GM12864 (cell line): ENCODE results near the gene RBM6.

Experiments used
- DNase-seq: peaks from one replicate; pipeline ENCODE4 v3.0.0-alpha.2; 2011; ENCODE audit warnings: low read depth
- H3K4me3 ChIP-seq: 2 replicates; pipeline ENCODE4 v1.5.1; 2011; ENCODE audit warnings: mild to moderate bottlenecking, low read depth, low read length, control low read depth
- CTCF ChIP-seq: IDR thresholded peaks from 2 replicates; pipeline ENCODE4 v1.5.1; 2011; ENCODE audit warnings: low read depth, mild to moderate bottlenecking, moderate library complexity, low read length, control low read depth, inconsistent platforms; ENCODE audit errors: missing control alignments

RBM6 gene

GRCh38 chr3:49939858-49940666 is at the start of gene RBM6:
Gene RBM6, plus strand, starts transcription at chr3:49940150. Its CDS starts 22,492 bp downstream, at chr3:49962642.
- peak; percentile 97 for DNase-seq
- H3K4me3 ChIP-seq = peak within 1 kb of the TSS; percentile 60
- TF ChIP-seq CTCF = no peak

- no peak for TF ChIP-seq CTCF
- DNase-seq = no peak
These were observed 44.2 kb upstream of the RBM6 start for GRCh38 chr3:49895791-49896190.

GRCh38 chr3:49896345-49896744 is 43.6 kb upstream of the RBM6 start:
- no peak overlapping the region for H3K4me3 ChIP-seq
- no peak for TF ChIP-seq CTCF

More at GRCh38 chr3:49895791-49896190, 44.2 kb upstream of the RBM6 start:
- no peak overlapping the region for H3K4me3 ChIP-seq

GRCh38 chr3:49898991-49899390 is 41.0 kb upstream of the RBM6 start:
- no peak overlapping the region for H3K4me3 ChIP-seq
- no peak for TF ChIP-seq CTCF

More at GRCh38 chr3:49896345-49896744, 43.6 kb upstream of the RBM6 start:
- no peak for DNase-seq

GRCh38 chr3:49899815-49900214 is 40.1 kb upstream of the RBM6 start:
- peak; percentile 62 for TF ChIP-seq CTCF
- no peak for DNase-seq
- no peak overlapping the region for H3K4me3 ChIP-seq

More at GRCh38 chr3:49898991-49899390, 41.0 kb upstream of the RBM6 start:
- DNase-seq = no peak

GRCh38 chr3:49900491-49901153 is 39.3 kb upstream of the RBM6 start:
- H3K4me3 ChIP-seq = no peak overlapping the region
- TF ChIP-seq CTCF = no peak

More at GRCh38 chr3:49900491-49901153, 39.3 kb upstream of the RBM6 start:
- no peak for DNase-seq
